Endothelial cell of umbilical vein (primary cell): ENCODE results near the gene MTG1. TPM values are rescaled to one million over a fixed set of nuclear protein-coding genes. Genes with fewer than 3 reads are reported as not detected.

Source experiments
- BruUV-seq: library from RNA; stranded (reverse); fragments of 400-500 nt; replicated peaks from 2 replicates; lab custom pipeline; 2021; lab: Mats Ljungman, UMichigan
- CTCF ChIA-PET: fragments of 300-600, 350-600 bp; sonication (Branson Sonifier 250); formaldehyde crosslinking; loops from one replicate; lab custom pipeline; 2021; ENCODE audit warnings: antibody characterized with exemption, inconsistent platforms; lab: Charles Lee
- POLR2A ChIA-PET: fragments of 300-600, 350-600 bp; sonication (Branson Sonifier 250); formaldehyde crosslinking; loops from one replicate; lab custom pipeline; 2021; ENCODE audit warnings: antibody characterized with exemption, inconsistent platforms; lab: Charles Lee
- DNase-seq: peaks from one replicate; pipeline ENCODE4 v3.0.0-alpha.2; 2011; ENCODE audit warnings: low read depth, low spot score
- FAIRE-seq: peaks from 2 replicates; lab custom pipeline; 2011; peaks lifted over from hg19 to GRCh38; lab: Jason Lieb, UNC
- H2AFZ ChIP-seq: 2 replicates; pipeline ENCODE4 v1.6.0; 2012; ENCODE audit warnings: low read depth, low read length, control low read depth, inconsistent platforms
- H3K27ac ChIP-seq: 2 replicates; pipeline ENCODE4 v1.5.1; 2011; ENCODE audit warnings: low read depth, mild to moderate bottlenecking, control low read depth, low read length, moderate library complexity; ENCODE audit not compliant: insufficient read depth
- H3K27me3 ChIP-seq, 2 experiments: 2 replicates each; pipeline versions ENCODE4 v1.6.0 to v1.6.1; 2011; ENCODE audit warnings: low read length in 2 of 2, mixed read lengths in 1 of 2; ENCODE audit not compliant: control insufficient read depth in 2 of 2, insufficient read depth in 2 of 2
- H3K36me3 ChIP-seq, 2 experiments: 2 replicates in 1 of 2; 3 replicates in 1 of 2; pipeline ENCODE4 v1.5.1; 2011; ENCODE audit warnings: low read length in 2 of 2, mild to moderate bottlenecking in 1 of 2, moderate library complexity in 1 of 2; ENCODE audit not compliant: control insufficient read depth in 2 of 2, insufficient read depth in 2 of 2; ENCODE audit errors: extremely low read depth in 1 of 2
- H3K4me1 ChIP-seq: 3 replicates; pipeline ENCODE4 v1.5.1; 2011; ENCODE audit warnings: mild to moderate bottlenecking, low read length; ENCODE audit not compliant: control insufficient read depth, insufficient read depth; ENCODE audit errors: extremely low read depth
- H3K4me2 ChIP-seq: 2 replicates; pipeline ENCODE4 v1.6.1; 2011; ENCODE audit warnings: low read length, control low read depth, mixed read lengths; ENCODE audit not compliant: insufficient read depth
- H3K4me3 ChIP-seq, 3 experiments: fragments of 200-600 bp in 1 of 3; sonication (generic), shearing (Covaris generic) in 1 of 3; replicated peaks in 1 of 3; 2 replicates each; pipeline ENCODE4 v1.5.1; 2011 to 2016; ENCODE audit warnings: control low read depth in 3 of 3, low read length in 3 of 3, mild to moderate bottlenecking in 2 of 3, inconsistent platforms in 1 of 3, low read depth in 1 of 3, moderate library complexity in 1 of 3; ENCODE audit not compliant: insufficient read depth in 1 of 3
- H3K79me2 ChIP-seq: 2 replicates; pipeline ENCODE4 v1.6.0; 2012; ENCODE audit warnings: low read length, inconsistent platforms; ENCODE audit not compliant: control insufficient read depth, insufficient read depth
- H3K9ac ChIP-seq: replicated peaks from 2 replicates; pipeline ENCODE3; 2011; ENCODE audit warnings: low read length, control low read depth; ENCODE audit not compliant: insufficient read depth; ENCODE audit errors: extremely low read depth
- H3K9me1 ChIP-seq: replicated peaks from 3 replicates; pipeline ENCODE4 v1.6.0; 2011; ENCODE audit warnings: mild to moderate bottlenecking, low read length; ENCODE audit not compliant: control insufficient read depth, insufficient read depth; ENCODE audit errors: extremely low read depth
- H3K9me3 ChIP-seq: replicated peaks from 2 replicates; pipeline ENCODE4 v1.5.1; 2012; ENCODE audit warnings: low read length, inconsistent platforms; ENCODE audit not compliant: control insufficient read depth, insufficient read depth
- H4K20me1 ChIP-seq: replicated peaks from 2 replicates; pipeline ENCODE3; 2011; ENCODE audit warnings: mild to moderate bottlenecking, low read length; ENCODE audit not compliant: control insufficient read depth, insufficient read depth; ENCODE audit errors: extremely low read depth
- EZH2 ChIP-seq: IDR thresholded peaks from 2 replicates; pipeline ENCODE4 v1.6.1; 2012; ENCODE audit warnings: borderline replicate concordance, low read depth, mild to moderate bottlenecking, moderate library complexity, low read length, inconsistent platforms; ENCODE audit not compliant: severe bottlenecking
- JUN ChIP-seq: IDR thresholded peaks from 2 replicates; pipeline ENCODE4 v1.6.1; 2011; ENCODE audit warnings: borderline replicate concordance, low read depth; ENCODE audit not compliant: insufficient read length, insufficient read depth
- MYC ChIP-seq: IDR thresholded peaks from one replicate; pipeline ENCODE4 v1.6.1; 2011; ENCODE audit warnings: mild to moderate bottlenecking, low read depth, low read length
- POLR2A ChIP-seq: IDR thresholded peaks from 2 replicates; pipeline ENCODE4 v1.6.1; 2012; ENCODE audit warnings: low read depth, mild to moderate bottlenecking, control low read depth, low read length
- POLR2AphosphoS5 ChIP-seq: IDR thresholded peaks from 2 replicates; pipeline ENCODE4 v1.6.1; 2012; ENCODE audit warnings: low read depth, mild to moderate bottlenecking, control low read depth, low read length, moderate library complexity; ENCODE audit not compliant: insufficient read depth
- dilution Hi-C: fragments of 300-500 bp; cut with MboI; formaldehyde crosslinking; loops from one replicate; pipeline ENCODE4 v1.15.0; 2019; ENCODE audit warnings: low sequenced_read_pairs; ENCODE audit not compliant: extremely low pct_ligation_motif_present
- intact Hi-C: fragments of 100-400 bp; cut with micrococcal nuclease; formaldehyde crosslinking; loops from one replicate; pipeline ENCODE4 v1.10.0; 2022
- polyA plus RNA-seq, 4 experiments: library from polyadenylated mRNA; depleted of rRNA in 3 of 4; stranded (reverse) in 3 of 4; unstranded in 1 of 4; fragments of >200 nt; gene quantifications; 2 replicates each; pipeline versions ENCODE4 v1.2.1 to v1.2.3, GENCODE V29; 2011 to 2012; ENCODE audit warnings: missing spikeins in 1 of 4
- total RNA-seq: library from RNA; stranded (reverse); gene quantifications from 2 replicates; pipeline ENCODE4 v1.2.3, GENCODE V29; 2021
- TF ChIP-seq, protein P1 (sequence below): IDR thresholded peaks from 2 replicates; pipeline ENCODE4 v1.6.1; 2011; ENCODE audit not compliant: insufficient read depth, insufficient read length
- TF ChIP-seq, protein P2 (sequence below), 2 donors: IDR thresholded peaks; 1 replicate in 1 of 2; 2 replicates in 1 of 2; pipeline ENCODE4 v1.5.1; 2011; ENCODE audit warnings: low read length in 2 of 2, mild to moderate bottlenecking in 2 of 2, moderate library complexity in 2 of 2, control low read depth in 1 of 2, inconsistent platforms in 1 of 2, low read depth in 1 of 2; ENCODE audit not compliant: insufficient read depth in 1 of 2; ENCODE audit errors: extremely low read depth in 1 of 2

The MTG1 gene
- total and polyA plus RNA-seq, 2 donors (not counting 3 experiments of a cell fraction or from before 2014, with no cell fraction given): 66.5 to 91.6 TPM

DNA sequence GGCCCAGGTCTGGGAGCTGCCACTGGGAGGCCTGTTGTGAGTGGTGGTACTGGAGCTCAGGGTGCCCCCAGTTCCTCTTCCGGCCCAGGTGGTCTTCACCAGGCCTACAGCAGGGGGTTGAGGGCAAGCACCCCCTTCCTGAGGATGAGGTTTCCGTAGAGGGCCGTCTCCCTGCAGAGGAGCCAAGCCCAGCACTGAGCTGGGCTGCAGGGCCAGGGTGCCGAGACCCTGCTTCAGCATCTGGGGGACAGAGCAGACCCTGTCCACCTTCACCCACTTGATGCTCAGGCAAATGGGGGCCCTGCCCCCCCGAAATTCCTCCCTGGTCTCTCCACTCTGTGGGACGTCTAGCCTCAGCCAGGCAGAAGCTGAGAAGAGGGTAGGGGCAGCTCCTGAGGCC, 38.7 kb upstream of the MTG1 start:
- dilution Hi-C loops: no loop called here
- intact Hi-C loops: no loop called here
- no peaks in the 10 kb centered on the region for H3K27me3 ChIP-seq
- no peaks in the 10 kb centered on the region for H3K79me2 ChIP-seq
- no peaks in the 10 kb centered on the region for H3K36me3 ChIP-seq
- ChIA-PET POLR2A (no interaction called here), CTCF (interaction anchor here (0.9 to 3.6 kb wide), 2 partner anchors 14 to 25 kb away, joined by 3 to 20 read pairs; no protein-coding TSS in a partner anchor)
- H3K4me3 ChIP-seq: no peak overlapping the region
- TF ChIP-seq POLR2AphosphoS5 (no peak), POLR2A (no peak), MYC (no peak), JUN (no peak), EZH2 (no peak)
- no peak overlapping the region for H2AFZ ChIP-seq
- no peak overlapping the region for H3K4me2 ChIP-seq
- no TSS peak for BruUV-seq
- DNase-seq: no peak
- no peak for FAIRE-seq
- H3K4me1 ChIP-seq: peaks cover 3% of the 10 kb centered on the region
- no peaks in the 10 kb centered on the region for H3K9me3 ChIP-seq
- no peak overlapping the region for H3K27ac ChIP-seq
- H3K9me1 ChIP-seq: no peaks in the 10 kb centered on the region
- no peak overlapping the region for H3K9ac ChIP-seq
- no peaks in the 10 kb centered on the region for H4K20me1 ChIP-seq

DNA sequence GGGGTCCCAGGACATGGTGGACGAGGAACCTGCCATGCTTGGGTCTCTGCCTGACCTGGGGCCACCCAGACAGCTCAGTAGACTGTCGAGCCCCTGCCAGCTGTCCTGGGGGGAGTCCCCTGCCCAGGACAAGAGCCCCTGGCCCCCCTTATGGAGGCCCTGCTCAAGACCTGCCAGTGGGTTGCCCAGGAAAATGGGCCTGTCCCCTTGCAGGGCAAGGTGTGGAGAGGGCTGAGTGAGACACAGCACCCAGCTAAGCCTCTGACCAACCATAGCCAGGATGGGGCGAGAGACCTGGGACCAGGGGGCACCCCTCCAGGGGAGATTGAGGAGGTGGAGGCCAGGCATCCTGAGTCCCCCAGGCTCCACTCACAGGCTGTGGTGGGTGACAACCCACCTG, 38.0 kb upstream of the MTG1 start:
- H2AFZ ChIP-seq: no peak overlapping the region
- H4K20me1 ChIP-seq: no peaks in the 10 kb centered on the region
- BruUV-seq: no TSS peak
- ChIA-PET POLR2A (no interaction called here), CTCF (interaction anchor here (3.6 kb wide), 1 partner anchor 26 kb away, joined by 20 read pairs; no protein-coding TSS in a partner anchor)
- intact Hi-C loops: loop anchor here (2.0 kb wide), 1 partner anchor 27 kb away; no protein-coding TSS in a partner anchor
- no peak overlapping the region for H3K27ac ChIP-seq
- H3K79me2 ChIP-seq: no peaks in the 10 kb centered on the region
- H3K4me3 ChIP-seq: no peak overlapping the region
- no peaks in the 10 kb centered on the region for H3K27me3 ChIP-seq
- no peak for TF ChIP-seq JUN
- TF ChIP-seq, protein P1, sequence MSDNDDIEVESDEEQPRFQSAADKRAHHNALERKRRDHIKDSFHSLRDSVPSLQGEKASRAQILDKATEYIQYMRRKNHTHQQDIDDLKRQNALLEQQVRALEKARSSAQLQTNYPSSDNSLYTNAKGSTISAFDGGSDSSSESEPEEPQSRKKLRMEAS: no peak
- TF ChIP-seq, protein P2, sequence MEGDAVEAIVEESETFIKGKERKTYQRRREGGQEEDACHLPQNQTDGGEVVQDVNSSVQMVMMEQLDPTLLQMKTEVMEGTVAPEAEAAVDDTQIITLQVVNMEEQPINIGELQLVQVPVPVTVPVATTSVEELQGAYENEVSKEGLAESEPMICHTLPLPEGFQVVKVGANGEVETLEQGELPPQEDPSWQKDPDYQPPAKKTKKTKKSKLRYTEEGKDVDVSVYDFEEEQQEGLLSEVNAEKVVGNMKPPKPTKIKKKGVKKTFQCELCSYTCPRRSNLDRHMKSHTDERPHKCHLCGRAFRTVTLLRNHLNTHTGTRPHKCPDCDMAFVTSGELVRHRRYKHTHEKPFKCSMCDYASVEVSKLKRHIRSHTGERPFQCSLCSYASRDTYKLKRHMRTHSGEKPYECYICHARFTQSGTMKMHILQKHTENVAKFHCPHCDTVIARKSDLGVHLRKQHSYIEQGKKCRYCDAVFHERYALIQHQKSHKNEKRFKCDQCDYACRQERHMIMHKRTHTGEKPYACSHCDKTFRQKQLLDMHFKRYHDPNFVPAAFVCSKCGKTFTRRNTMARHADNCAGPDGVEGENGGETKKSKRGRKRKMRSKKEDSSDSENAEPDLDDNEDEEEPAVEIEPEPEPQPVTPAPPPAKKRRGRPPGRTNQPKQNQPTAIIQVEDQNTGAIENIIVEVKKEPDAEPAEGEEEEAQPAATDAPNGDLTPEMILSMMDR (IDR thresholded peaks at IDR 0.05; ENCODE audit: extremely low read depth in 1 of 2, insufficient read depth in 1 of 2, low read depth in 1 of 2, low read length in 2 of 2): no peak
- TF ChIP-seq POLR2AphosphoS5: no peak
- H3K4me1 ChIP-seq: peaks cover 3% of the 10 kb centered on the region
- H3K9ac ChIP-seq: no peak overlapping the region
- no peak overlapping the region for H3K4me2 ChIP-seq
- dilution Hi-C loops: no loop called here
- DNase-seq (no peak), FAIRE-seq (no peak)
- H3K9me1 ChIP-seq: no peaks in the 10 kb centered on the region
- H3K9me3 ChIP-seq: no peaks in the 10 kb centered on the region
- no peaks in the 10 kb centered on the region for H3K36me3 ChIP-seq
